Embryonic facial prominence (tissue), 1 donor: ENCODE data around the gene SGMS1.
"Not testable (repeated sequence)": the region's sequence is repeated elsewhere in the genome, so short reads cannot be mapped to it uniquely, and the experiment has no call there.

Experiments used
- DNase-seq: peaks from one replicate; pipeline ENCODE4 v3.0.0-alpha.2; 2016; ENCODE audit errors: extremely low spot score

Gene SGMS1

GRCh38 chr10:50375745-50376144 is 248.0 kb downstream of the SGMS1 start:
- no peak for DNase-seq

GRCh38 chr10:50375051-50375452 is 248.7 kb downstream of the SGMS1 start:
- no peak for DNase-seq

GRCh38 chr10:50373821-50374501 is 249.8 kb downstream of the SGMS1 start:
- no peak for DNase-seq

GRCh38 chr10:50369931-50370330 is 253.8 kb downstream of the SGMS1 start:
- DNase-seq: no peak

- no peak for DNase-seq
Measured at GRCh38 chr10:50367732-50368131, 256.0 kb downstream of the SGMS1 start.

GRCh38 chr10:50366421-50366820 is 257.3 kb downstream of the SGMS1 start:
- DNase-seq: not testable (repeated sequence)

- not testable (repeated sequence) for DNase-seq
Measured at GRCh38 chr10:50364730-50365129, 259.0 kb downstream of the SGMS1 start.

GRCh38 chr10:50362547-50363125 is 261.1 kb downstream of the SGMS1 start:
- no peak for DNase-seq

GRCh38 chr10:50361946-50362345 is 261.8 kb downstream of the SGMS1 start:
- no peak for DNase-seq

GRCh38 chr10:50360077-50360850 is 263.5 kb downstream of the SGMS1 start:
- DNase-seq: no peak

GRCh38 chr10:50358925-50359687 is 264.6 kb downstream of the SGMS1 start:
- DNase-seq: no peak

GRCh38 chr10:50358411-50358810 is 265.3 kb downstream of the SGMS1 start:
- no peak for DNase-seq

- DNase-seq: not testable (repeated sequence)
Measured at GRCh38 chr10:50356481-50356832, 267.3 kb downstream of the SGMS1 start.

- DNase-seq: not testable (repeated sequence)
Measured at GRCh38 chr10:50355693-50356480, 267.9 kb downstream of the SGMS1 start.

- no peak for DNase-seq
Measured at GRCh38 chr10:50351483-50352146, 272.1 kb downstream of the SGMS1 start.

GRCh38 chr10:50350366-50350765 is 273.4 kb downstream of the SGMS1 start:
- DNase-seq: no peak

GRCh38 chr10:50349554-50349953 is 274.2 kb downstream of the SGMS1 start:
- DNase-seq: no peak

- DNase-seq: no peak
Measured at GRCh38 chr10:50347394-50347802, 276.4 kb downstream of the SGMS1 start.

GRCh38 chr10:50346942-50347341 is 276.8 kb downstream of the SGMS1 start:
- DNase-seq: no peak

- DNase-seq: no peak
Measured at GRCh38 chr10:50345545-50345944, 278.2 kb downstream of the SGMS1 start.
